Fibroblast of lung (primary cell): ENCODE data around the gene ACADL.

Experiments used
- CTCF ChIP-seq, 2 donors: IDR thresholded peaks in 1 of 2; conservative IDR thresholded peaks in 1 of 2; 1 replicate in 1 of 2; 2 replicates in 1 of 2; pipeline ENCODE4 v1.5.1; 2011 to 2012; ENCODE audit warnings: low read length in 2 of 2, control low read depth in 1 of 2, inconsistent platforms in 1 of 2, low read depth in 1 of 2, mild to moderate bottlenecking in 1 of 2
- EZH2 ChIP-seq: IDR thresholded peaks from 2 replicates; pipeline ENCODE4 v1.5.1; 2012; ENCODE audit warnings: low read length, control low read depth, mild to moderate bottlenecking; ENCODE audit errors: missing control alignments

DNA sequence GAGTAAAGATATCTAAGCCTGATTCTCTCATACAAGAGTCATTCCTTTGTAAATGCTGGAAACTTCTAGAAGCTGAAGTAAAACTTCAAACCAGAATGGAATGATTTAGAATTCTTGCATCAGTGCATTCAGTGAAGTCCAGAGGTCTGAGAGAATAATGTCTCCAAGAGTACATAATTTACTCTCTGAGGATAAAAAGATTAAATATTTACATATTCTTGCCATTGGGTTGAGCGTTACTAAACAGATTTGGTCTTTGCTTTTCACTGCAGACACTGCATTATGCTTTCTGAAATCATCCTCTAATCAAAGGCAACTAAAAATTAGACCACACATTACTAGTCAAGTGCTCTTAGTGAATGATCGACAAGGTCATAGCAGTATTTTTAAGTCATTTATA lies 27.5 kb downstream of the ACADL start:
- TF ChIP-seq CTCF (conservative IDR thresholded peaks at IDR 0.05 in 1 of 2, IDR thresholded peaks at IDR 0.05 in 1 of 2; ENCODE audit: low read depth in 1 of 2, low read length in 2 of 2): no peak
- no peak for TF ChIP-seq EZH2
